ENCODE data around the gene MTCP1.

DNA sequence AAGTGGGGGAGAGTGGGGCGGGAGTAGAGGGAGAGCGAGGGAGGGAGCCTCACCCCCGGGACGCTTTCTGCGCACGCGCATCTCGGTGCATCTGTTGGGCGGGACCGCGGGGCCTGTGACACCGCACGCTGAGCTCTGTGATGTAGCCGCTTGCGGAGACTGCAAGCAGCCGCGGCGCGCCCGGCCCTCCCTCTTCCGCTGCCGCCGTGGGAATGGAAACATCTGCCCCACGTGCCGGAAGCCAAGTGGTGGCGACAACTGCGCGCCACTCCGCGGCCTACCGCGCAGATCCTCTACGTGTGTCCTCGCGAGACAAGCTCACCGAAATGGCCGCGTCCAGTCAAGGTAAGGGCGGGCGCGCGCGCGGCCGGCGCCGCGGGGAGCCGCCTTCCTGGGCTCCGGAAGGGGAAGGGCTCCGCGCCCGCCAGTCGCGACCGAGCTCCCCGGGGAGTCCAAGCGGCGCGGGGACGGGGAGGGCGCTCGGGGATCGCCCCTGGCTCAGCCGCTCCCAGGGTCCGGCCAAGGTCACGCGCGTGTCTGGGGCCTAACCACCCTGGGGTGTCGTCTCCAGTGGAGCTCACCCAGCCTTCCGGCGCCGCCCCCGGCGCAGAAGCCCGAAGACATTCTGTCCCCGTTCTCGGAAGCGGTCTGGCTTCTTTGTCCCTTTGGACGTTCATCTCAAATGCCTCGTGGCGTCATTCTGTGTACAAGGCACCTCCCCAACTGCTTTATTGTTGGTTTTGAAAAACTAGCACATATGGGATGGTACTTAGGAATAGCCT lies 44.0 kb downstream of the MTCP1 start, which contains the start of gene FUNDC2:
- TF ChIP-seq HDAC2 (IDR thresholded peaks at IDR 0.05) (no peak), JUNB (IDR thresholded peaks at IDR 0.05) (no peak), SRF (IDR thresholded peaks at IDR 0.05; ENCODE audit: low read depth in 2 of 2, low read length in 2 of 2) (no peak), ZNF24 (IDR thresholded peaks at IDR 0.05) (no peak), POLR2AphosphoS2 (IDR thresholded peaks at IDR 0.05; ENCODE audit: low read depth, low read length) (peak; percentile 60; the same call in 1 of the 2 replicates), GABPA (IDR thresholded peaks at IDR 0.05; ENCODE audit: low read depth) (no peak), MXI1 (IDR thresholded peaks at IDR 0.05; ENCODE audit: low read depth, low read length) (peak; percentile 60), EZH2 (IDR thresholded peaks at IDR 0.05; ENCODE audit: borderline replicate concordance, control insufficient read depth, low read depth, low read length) (no peak), TAF1 (IDR thresholded peaks at IDR 0.05; ENCODE audit: borderline replicate concordance, low read depth, low read length) (peak; percentile 24; the same call in 1 of the 2 replicates), CTCF (IDR thresholded peaks at IDR 0.05 in 2 of 3, conservative IDR thresholded peaks at IDR 0.05 in 1 of 3; ENCODE audit: control insufficient read depth in 2 of 3, extremely low read depth in 1 of 3, insufficient read depth in 1 of 3, low read depth in 3 of 3, low read length in 3 of 3) (no peak), POLR2AphosphoS5 (IDR thresholded peaks at IDR 0.05; ENCODE audit: low read length) (peak; percentile 82), ZNF274 (IDR thresholded peaks at IDR 0.05; ENCODE audit: insufficient read depth, insufficient read length) (no peak)

Measured in GM12878 (cell line).